HG02642 (cell line): ENCODE measurements around the gene AHI1.
"Not testable (repeated sequence)": the region's sequence is repeated elsewhere in the genome, so short reads cannot be mapped to it uniquely, and the experiment has no call there.

Source experiments
- ATAC-seq: cut with Tn5 transposase; IDR thresholded peaks from one replicate; pipeline ENCODE4 v1.9.1; 2021; ENCODE audit warnings: mild to moderate bottlenecking; ENCODE audit not compliant: unreplicated experiment, poor library complexity

The AHI1 gene

DNA sequence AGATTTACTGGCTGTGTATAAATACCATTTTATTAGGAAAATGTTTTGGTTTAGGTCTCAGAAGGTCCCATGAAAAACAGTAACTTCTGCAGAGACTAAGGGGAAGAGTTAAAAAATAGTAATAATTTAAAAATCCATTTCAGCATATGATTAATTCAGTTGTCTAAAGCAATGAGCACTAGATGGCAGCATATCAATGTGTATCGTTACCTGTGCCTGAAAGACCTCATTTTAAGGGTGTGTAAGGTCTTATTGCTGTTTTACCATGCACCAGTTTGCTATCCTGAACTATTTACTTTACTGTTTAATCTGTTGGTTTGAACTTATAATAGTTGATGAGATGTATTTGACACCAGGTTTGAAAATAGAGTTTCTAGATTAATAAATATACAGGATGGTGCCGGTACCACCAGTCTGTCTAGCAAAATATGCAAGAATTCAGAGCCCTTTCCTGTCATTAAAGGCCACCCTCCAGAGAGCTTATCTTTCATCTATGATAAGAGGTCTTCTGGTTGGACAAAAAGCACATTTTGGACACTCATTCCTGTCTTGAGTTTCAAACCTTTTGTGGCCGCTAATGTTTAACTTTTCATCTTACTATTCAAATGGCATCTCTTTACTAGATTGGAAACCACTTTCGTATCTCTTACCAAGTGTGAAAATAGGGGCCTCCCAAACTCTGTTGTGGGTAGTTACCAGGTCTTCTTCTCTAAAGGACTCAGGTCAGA, 8.9 kb upstream of the AHI1 start:
- ATAC-seq, result peak; percentile 92

DNA sequence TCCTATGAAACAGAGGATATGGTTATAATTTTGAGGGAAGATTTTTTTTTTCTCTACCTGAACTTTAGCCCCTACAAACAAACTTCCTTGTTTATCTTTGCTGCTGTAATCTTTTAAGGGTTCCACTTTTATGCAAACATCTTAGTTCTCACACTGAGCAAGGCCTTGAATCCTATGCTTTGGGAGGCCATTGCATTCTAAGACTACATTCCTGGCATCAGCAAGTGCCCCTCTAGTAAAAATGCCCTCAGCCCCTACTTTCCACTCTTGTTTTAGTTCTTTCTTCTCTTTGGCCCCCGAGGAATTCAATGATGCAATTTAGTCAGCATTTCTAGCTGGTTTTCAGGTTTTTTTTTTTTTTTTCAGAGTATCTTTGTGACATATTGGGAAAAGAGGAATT, 8.1 kb upstream of the AHI1 start:
- ATAC-seq, result no peak

DNA sequence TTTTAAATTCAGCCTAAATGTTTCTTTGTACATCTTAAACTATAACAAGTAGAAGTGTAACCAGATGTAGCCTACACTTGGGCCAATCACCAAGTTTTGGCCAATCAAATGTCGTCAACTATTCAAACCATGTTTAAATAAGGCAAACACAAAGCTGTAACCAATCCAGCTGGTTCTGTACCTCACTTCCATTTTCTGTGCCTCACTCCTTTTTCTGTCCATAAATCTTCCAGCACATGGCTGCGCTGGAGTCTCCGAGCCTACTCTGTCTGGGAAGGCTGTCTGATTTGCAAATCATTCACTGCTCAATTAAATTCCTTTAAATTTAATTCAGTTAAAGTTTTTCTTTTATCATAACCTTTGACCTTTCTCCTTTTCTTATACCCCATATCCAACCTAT, 7.7 kb upstream of the AHI1 start:
- no peak for ATAC-seq

DNA sequence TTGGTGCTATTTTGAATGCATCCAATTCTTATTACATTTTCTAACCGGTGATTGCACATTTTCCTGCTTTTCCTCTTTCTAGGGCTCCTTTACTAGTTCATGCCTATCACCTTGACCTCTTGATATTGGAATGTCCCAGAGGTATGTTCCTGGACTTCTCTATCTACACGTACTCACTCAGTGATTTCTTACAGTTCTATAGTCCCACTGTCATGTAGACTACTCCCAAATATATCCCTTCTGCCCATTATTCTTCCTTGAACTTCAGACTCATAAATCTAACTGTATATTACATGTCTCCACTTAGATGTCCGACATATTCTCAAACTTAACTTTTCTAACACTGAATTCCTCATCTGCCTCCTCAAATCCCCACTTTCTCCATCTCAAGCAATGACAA, 7.2 kb upstream of the AHI1 start:
- ATAC-seq, result no peak

DNA sequence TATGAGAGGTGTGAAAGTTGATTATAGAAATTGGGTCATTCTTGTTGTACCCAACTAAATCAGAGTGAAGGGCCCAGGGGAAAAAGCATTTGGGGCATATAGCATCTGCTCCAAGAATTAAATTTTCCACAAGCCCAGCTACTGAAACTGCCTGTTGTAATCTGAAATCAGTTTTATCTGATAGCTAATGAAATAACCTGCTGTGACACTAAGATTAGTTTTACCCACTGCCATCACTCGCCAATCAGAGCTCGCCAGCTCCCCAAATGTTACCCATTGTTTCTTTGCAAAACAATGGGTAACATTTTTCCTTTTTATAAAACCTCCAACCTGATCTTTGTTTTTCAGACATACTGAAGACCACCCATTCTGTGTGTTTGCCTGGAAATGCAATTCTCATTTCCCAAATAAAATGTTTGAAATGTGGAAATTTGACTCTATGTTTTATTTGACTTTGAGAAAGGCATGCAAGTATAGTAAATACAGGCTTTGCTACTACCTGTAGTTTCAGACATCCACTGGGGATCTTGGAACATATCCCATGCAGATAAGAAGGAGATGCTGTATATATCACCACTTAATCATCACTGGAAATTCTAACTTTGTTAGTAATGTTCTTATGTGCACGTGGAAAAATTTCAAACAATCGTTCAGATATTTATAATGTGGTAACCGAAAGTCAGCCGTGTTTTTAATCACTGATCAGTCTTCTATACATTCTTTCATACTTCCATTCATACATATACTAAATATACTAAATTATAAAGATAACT, 6.3 kb upstream of the AHI1 start:
- ATAC-seq, result no peak

DNA sequence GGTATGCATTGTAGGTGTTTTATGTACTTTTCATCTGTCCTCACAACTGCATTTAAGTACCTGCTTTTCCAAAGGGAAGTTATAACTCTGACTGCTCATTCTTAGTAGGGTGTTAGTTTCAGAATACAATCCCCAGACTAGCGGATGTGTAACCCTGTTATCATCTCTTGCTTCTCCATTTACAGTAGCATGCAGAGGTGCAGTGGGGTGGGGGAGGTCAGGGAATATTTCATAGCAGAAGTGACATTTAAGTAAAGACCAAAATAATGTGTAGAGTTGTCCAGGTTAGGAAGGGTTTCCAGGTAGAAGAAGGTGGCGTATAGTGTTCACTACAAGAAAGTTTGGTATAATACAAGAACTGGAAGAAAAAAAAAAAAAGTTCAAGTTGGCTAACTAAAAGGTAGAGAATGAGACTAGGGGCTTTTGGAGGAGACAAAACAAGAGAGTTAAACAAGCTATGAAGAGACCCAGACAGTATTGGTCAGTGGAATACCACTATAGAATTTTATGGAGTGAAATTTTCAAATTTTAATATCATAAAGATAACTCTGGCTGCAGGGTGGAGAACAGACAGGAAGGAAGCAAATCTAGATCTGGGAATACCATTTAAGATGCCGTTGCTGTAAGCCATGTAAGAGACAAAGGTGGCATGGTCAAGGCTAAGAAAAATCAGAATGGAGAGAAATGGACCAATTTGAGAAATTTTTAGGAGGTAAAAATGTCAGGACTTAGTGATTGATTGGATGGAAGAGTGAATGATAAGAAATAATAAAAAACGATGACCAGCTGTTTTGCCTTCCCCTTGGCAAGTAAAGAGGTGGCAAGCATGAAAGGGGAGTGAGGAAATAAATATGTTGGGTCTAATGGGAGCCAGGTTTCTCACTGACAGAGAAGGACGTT, 2.2 kb upstream of the AHI1 start:
- no peak for ATAC-seq

DNA sequence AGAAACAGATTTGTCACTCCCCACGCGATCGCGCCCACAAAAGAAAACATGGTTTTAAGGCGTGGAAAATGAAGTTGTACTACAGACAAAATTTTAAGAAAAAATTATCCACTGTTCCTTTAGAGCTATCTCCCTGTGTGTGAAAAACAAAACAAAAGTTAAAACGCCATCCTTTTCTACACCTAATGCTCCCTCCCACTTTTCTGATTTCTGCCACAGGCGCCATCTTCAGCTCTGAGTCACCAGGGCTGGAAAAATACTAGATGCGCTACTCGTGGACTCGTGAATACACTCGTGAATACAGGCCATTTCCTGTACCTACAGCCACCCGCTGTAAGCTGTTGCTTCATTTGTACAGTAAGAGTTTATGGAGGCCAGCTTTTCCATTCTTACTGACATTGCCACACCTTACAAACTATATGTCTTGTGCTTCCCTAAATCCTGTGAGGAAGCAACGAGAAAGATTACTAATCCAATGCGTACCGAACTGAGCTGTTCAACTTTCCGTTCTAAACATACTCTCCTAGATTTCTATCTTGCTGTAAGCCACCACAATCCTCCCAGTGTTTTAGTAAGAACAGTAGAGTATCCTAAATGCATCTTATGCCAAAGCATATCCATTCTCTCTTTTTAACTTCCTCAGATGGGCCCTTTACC, 773 bp upstream of the AHI1 start:
- ATAC-seq, result peak; percentile 31

DNA sequence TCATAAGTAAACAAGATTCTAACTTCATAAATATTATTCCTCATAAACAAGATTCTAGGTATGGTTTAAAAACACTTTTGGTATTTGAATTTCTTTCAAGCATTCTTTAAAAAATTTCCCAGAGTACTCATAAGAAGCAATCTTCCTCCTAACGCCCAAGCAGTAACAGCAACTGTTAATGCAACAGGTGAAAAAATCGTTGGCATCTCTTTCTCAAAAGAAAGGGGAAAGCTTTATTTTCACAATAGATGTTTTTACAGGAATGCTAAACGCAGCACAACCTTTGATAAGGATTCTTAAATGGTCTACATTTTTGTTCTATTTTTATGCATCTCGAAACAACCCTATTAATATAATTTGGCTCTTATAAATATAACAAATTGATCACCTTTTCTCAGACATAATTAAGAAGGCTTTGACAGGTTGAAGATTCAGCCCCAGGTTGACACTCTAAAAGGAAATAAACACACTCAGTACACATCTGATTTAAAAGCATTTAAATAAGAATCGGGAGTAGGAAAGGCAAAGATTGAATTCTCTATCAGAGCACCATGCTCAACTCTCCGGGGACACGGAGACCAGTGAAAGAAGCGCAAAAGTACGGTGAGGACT, 634 bp downstream of the AHI1 start:
- no peak for ATAC-seq

DNA sequence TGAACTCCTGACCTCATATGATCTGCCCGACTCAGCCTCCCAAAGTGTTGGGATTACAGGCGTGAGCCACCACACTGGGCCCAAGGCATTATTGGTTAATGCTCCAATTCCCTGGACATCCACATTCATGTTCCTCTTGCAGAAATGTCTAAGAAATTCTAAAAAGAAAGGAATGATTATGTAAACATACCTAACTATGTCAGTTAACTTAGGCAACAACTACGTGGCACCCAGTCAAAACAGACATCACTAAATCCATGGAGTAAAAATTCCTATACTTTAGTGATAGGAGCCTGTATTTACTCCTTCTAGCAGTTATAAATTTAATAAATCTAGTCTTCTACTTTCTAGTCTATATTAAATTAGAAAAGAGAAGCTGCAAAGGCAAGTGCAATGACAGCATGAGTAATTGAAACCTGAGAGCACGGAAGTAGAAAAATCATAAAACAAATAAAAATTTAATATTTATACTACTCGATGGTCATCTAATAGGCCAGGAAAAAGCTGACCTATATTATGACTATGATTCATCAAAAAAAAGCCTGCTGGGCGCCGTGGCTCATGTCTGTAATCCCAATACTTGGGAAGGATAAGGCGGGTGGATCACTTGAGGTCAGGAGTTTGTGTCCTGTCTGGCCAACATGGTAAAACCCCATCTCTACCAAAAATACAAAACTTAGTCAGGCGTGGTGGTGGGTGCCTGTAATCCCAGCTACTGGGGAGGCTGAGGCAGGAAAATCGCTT, 4.2 kb downstream of the AHI1 start:
- ATAC-seq, result no peak

DNA sequence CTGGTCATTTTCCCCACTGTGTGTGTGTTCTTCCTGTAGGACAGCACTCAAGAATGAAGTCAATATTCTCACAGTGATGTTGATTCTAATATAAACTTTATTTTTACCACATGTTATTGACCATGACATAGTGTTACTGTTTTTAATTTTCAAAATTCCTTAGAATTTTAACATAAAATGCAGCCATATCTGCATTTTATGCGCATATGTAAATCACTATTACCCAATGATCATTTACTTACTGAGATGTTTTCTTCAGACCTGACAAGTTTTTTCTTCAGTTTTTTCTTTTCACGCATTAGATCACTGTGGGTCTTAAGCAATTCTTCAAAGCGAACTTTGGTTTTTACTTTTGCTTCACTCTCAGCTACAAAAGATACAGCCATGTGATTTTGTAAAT, 7.2 kb downstream of the AHI1 start:
- no peak for ATAC-seq

DNA sequence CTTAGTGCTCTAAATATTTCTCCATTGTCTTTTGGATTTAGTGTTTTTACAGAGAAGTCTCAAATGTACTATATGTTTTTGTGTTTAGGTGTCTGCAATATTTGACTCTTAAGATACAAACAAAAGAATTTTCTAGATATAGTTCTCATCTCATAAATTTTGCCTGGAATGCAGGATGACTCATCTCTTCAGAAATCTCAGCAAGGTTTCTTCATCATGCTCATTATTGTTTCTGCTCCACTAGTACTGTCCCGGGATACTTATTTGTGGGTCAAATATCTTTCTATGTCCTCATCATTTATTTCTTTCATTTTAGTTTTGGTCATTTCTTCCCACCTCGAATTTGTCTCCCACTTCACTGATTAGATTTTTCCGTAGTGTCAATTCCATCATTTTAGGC, 9.5 kb downstream of the AHI1 start:
- ATAC-seq, result no peak

DNA sequence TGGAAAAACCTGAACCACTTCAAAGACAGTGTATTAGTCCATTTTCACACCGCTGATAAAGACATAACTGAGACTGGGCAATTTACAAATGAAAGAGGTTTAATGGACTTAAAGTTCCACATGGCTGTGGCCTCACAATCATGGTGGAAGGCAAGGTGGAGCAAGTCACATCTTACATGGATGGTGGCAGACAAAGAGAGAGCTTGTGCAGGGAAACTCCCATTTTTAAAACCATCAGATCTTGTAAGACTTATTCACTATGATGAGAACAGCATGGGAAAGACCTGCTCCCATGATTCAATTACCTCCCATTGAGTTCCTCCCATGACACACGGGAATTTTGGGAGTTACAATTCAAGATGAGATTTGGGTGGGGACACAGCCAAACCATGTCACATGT, 13.6 kb downstream of the AHI1 start:
- not testable (repeated sequence) for ATAC-seq

DNA sequence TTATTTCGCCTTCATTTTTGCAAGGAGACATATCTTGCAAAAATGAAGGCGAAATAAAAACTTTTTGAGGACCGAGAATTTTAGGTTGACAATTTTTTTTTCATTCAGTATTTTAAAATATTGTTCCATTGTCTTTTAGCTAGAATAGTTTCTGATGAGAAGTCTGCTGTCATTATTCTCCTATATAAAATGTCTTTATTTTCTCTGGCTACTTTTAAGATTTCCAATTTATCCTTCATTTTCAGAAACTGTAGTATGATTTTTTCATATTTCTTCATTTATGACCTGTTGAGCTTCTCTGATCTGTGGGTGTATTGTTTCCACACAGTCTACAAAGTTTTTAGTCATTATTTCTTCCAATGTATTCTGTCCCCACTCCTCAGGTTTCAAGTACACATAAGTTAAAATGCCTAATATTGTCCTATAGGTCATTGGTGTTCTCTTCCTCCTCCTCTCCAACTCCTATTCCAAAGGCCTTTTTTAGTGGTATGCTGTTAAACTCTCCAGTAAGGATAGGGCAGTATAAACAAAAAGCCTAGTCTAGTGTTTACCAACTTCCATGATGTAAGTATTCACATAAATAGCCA, 15.7 kb downstream of the AHI1 start:
- ATAC-seq, result no peak

DNA sequence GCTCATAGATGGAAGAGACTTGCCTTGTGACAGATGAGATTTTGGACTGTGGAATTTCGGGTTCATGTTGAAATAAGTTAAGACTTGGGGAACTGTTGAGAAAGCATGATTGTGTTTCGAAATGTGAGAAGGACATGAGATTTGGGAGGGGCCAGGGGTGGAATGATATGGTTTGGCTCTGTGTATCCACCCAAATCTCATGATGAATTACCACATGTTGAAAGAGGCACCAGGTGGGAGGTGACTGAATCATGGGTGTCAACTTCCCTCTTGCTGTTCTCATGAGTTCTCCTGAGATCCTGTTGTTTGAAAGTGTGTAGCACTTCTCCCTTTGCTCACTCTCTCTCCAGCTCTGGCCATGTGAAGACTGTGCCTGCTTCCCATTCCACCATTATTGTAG, 17.9 kb downstream of the AHI1 start:
- no peak for ATAC-seq

DNA sequence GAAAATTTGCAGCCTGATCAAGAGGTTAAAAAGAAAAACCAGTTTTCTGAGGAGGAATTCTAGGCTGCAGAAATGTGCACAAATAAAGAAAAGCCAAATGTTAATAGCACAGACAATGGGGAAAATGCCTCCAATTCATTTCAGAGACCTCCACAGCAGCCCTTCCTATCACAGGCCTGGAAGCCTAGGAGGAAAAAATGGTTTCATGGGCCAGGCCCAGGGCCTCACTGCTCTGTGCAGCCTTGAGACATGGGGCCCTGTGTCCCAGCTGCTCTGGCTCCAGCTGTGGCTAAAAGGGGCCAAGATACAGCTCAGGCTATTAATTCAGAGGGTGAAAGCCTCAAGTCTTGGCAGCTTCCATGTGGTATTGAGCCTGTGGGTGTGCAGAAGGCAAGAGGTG, 18.9 kb downstream of the AHI1 start:
- ATAC-seq, result no peak

DNA sequence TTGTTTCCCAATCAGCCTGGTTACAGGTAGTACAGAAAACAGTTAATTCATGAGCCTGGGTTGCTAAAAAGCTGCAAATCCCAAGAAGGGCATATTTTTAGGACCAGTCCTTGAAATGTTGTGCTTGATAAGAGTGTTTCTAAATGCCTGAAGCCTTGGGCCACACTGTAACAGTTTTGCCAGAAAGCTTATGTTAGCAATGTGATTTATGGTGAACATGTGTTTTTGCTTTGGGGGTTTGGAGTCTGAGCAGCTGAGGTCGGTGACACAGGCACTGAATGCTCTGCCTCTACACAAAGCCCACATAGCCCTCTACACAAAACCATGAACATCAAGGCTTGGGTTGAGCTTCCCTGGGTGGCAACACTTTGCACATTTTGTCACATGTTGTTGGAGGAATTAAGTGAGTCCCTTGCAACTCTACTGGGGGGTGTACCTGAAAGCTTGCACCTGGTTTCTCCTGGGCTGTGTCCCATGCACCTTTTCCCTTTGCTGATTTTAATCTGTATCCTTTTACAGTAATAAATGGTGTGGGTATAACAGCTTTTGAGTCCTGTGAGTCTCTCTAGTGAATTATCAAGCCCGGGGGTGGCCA, 22.2 kb downstream of the AHI1 start:
- no peak for ATAC-seq

DNA sequence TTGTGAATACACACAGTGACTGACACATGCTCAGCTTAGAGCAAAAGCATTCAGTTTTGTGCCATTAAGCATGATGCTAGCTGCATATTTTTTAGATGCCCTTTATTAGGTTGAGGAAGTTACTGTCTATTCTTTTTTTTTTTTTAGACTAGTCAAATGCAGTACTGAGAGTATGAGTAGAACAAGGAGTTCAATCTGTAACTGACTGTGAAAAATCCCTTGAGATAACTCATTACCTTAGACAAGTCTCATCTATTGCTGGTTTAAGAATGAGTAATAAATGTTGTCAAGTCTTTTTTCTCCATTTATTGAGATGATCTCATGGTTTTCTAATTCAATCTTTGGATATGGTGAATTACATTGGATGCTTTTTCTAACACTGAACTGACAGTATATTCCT, 23.2 kb downstream of the AHI1 start:
- ATAC-seq, result no peak

DNA sequence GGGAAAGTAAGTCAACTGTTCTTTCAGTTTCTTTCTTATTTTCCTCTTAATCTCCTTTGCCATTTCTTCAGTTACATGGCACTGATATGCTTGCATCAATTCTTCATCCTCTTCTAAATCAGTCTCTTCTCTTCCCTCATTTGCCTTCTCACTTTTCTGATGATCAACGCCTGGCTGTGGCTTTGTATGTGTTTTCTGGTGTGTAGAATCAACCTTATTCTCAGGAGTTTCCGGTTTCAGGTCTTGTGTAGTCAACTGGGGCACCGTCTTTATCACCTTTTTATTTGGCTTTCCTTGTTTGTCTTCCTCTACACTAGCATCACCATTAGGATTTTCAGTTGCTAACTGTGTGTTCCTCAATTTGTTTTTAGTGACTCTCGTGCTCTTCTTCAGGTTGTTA, 31.6 kb downstream of the AHI1 start:
- no peak for ATAC-seq

DNA sequence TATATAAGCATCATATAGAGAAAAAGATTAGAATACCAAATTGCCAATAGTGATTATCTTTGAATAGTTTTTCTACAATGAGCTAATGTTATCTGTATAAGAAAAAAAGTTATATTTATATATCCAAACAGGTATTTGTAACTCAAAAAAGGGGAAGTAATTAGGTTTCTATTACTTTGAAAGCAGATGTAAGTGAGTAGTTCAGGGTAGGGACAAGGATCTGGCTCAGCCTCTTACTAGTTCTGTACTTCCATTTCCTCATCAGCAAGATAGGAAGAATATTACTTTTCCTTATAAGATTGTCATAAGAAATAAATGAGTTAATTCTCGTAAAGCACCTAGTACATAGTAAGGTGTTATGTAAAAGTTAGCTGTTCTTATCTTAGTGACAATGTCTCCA, 32.2 kb downstream of the AHI1 start:
- peak; percentile 72 for ATAC-seq
